Activated T-helper 9 cell treated with anti-CD3 and anti-CD28 coated beads, Interleukin-2, amount 50 U/mL, for 16 hours (primary cell): ENCODE results near the gene MLEC.
"Not testable (repeated sequence)": the region's sequence is repeated elsewhere in the genome, so short reads cannot be mapped to it uniquely, and the experiment has no call there.

Source experiments
- DNase-seq: peaks from one replicate; pipeline ENCODE4 v3.0.0-alpha.2; 2020; ENCODE audit warnings: low read depth

MLEC gene

DNA sequence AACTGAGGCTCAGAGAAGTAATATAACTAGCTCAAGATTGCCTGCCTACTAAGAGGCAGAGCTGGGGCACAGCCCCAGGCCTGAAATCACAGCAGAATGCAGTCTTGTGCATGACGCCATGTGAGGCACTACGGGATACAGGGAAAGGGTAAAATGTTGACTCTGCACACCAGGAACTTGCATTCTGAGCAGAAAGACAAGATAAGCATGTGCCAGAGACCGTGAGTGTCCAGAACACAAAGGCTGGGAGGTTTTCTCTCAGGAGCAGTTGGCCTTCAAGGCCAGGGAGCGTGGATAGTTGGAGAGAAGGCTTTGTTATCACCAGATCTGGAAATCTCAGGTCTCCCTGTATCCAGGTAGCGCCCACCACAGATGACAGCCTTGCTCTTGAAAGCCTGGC, 23.2 kb upstream of the MLEC start:
- DNase-seq, result no peak

DNA sequence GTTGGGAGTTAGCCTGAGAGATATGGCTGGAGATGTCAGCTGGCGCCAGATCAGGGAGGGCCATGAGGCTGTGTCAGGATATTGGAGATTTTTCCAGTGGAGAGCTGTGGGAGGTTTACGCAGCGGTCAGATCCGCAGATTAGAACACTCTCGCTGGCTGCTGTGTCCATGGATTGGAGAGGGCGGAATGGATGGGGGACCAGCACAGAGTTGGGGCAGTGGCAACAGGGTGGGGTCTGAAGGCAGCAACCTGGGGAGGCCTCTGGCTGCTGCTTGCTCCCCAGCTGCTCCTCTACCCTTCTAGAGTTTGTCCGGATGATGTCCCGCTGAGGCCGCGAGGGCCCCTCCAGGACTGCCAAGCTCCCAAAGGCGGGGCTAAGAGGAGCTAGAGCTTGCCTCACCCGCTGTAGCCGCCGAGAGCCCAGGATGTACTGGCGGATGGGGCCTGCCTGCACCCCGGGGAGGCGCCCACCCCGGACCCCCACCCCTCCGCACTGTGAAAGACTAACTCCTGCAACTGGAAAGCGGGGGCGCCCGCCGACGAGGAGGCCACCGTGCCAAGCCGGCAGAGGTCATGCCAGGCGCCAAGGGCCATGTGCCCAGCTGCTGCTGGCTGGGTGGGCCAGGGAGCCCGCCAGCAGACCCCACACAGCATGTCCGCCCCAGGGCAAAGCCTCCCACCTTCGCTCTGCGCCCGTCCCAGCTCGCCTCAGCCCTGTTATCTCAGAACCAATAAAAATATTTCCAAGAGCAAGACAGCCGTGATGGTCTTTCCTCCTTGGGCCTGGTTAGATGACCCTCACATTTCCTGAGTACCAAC, 20.2 kb upstream of the MLEC start:
- DNase-seq, result no peak

DNA sequence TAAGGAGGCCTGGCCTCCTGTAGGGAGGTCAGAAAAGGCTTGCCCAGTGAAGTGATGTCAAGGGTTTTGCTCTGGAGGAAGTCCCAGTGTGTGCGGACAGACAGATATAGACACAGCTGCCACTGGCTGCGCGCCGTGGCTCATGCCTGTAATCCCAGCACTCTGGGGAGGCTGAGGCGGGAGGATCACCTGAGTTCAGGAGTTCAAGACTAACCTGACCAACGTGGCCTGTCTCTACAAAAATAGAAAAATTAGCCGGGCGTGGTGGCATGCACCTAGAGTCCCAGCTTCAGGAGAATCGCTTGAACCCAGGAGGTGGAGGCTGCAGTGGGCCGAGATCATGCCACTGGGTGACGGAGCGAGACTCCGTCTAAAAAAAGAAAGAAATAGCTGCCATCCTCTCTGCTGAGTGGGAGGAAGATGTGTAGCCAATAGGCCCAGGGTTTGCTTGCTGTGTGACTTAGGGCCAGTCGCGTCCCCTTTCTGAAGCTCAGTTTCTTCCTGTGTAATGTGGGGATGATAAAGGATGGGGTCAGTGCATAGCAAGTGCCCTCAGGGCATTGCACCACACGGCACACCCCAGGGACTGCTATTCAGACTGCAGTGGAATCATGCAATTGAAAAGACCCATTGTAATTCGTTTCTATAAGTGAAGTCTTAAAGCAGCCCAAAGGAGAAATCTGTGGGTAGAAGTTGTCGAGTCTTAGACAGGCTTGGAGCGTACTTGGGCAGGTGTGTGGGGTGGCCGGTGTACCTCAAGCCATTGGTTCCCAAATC, 18.7 kb upstream of the MLEC start:
- DNase-seq, result no peak

DNA sequence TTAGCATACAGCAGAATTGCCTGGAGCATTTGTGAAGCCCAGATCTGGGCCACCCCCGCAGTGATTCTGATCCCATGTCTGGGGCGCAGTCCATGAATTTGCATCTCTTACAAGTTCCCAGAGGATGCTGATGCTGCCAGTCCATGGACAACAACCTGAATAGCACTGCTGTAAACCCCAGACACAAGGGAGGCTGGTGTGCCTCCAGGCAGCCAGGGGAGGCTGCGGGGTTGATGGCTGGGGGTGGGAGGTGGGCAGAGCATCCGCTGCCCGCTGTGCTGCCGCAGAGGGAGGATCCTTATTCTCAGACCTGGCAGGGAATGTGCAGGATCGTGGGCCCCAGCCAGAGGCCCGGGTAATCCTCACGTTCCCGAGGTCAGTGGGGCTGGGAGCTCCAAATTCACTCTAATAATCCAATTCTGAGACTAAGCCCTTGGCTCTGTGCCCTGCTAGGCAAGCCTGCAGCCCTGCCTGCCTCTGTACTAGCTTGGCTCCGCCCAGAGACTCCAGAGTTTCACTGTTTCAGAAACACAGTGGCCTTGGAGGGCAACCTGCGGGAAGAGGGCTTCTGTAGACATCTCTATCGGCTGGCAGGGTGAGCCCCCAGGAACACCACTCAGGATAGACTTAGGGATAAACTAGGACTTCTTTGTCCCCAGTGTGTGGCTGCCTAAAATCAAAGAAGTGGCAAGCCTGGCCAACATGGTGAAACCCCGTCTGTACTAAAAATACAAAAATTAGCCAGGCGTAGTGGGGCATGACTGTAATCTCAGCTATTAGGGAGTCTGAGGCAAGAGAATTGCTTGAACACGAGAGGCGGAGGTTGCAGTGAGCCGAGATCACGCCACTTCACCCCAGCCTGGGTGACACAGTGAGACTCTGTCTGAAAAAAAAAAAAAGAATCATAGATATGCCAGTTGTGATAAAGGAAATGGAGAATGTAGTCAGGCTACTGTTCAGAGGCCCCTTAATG, 17.8 kb upstream of the MLEC start:
- no peak for DNase-seq

DNA sequence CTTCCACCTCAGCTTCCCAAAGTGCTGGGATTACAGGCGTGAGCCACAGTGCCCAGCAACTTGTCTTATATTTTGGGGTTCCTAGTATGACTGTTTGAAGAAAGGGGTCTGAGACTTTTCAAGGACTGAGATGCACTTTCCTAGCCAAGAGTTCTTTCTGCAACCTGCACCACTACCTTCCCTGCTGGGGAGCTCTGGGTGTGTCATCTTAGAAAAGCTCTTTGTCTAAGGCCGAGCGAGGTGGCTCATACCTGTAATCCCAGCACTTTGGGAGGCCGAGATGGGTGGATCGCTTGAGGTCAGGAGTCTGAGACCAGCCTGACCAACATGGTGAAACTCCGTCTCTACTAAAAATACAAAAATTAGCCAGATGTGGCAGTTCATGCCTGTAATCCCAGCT, 16.7 kb upstream of the MLEC start:
- DNase-seq, result not testable (repeated sequence)

DNA sequence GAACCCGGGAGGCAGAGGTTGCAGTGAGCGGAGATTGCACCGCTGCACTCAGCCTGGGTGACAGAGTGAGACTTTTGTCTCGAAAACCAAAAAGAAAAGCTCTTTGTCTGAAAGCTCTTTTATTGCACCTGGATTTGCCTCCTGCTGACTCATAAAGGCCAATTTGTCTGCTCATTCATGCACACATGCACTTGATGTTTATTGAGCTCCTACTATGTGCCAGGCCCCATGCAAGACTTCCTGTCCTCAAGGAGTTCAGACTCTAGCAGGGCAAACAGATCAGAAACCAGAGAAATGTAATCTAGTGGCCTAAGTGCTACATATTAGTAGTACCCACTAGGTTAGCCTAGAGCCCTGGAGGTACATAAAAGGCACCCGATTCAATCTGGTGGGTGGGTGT, 16.3 kb upstream of the MLEC start:
- DNase-seq, result no peak

DNA sequence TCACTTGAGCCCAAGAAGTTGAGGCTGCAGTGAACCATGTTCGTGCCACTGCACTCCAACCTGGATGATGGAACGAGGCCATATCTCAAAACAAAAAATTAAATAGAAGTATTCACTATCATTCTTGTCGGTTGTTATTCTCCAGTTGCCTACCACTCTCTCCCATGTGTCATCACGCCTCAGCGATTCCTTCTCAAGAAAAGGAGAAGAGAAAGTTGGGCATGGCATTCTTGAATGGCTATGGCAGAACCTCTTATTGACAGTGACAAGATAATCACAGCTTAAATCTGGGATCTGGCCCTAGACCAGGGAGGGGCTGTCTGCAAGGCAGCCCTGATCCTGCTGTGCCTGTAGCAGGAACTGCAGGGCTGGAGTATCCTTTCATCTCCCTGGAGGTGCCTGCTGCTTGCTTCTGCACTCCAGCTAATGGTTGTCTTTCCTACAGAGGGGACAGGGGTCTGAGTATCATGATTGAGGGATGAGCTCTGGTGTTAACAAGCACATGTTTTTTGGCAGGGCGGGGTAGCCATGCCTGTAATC, 12.8 kb upstream of the MLEC start:
- DNase-seq, result no peak

DNA sequence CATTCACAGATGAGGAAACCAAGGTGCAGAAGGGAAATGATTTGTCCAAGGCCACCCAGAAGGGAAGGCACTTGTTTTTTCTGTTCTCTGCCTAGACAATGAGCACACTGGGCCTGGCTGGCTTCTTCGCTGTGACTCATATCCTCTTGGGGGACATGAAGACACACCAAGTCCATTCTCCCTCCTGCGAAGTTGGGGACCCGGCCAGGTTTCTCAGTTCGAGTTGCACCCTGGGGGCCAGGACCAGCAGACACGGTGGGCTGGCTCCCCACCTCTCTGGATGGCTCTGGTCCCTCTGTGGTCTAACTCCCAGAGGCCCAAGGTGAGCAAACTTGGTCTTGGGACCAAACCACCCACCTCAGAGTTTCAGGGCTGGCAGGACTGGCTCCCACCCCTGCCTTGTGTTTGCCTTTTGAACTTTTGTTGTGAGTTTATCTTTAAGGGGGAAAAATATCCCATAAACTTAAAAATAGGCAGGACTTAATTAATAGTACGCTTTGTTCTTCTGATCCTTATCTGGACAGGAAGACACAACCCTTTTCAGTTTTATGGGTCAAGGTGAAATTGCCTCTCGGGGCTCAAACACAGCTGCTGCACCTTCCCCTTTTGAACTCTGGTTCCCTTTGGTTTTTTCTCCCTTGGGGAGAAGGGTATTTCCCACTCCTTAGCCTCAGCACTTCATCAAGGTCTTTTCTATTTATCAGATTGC, 9.0 kb upstream of the MLEC start:
- no peak for DNase-seq

DNA sequence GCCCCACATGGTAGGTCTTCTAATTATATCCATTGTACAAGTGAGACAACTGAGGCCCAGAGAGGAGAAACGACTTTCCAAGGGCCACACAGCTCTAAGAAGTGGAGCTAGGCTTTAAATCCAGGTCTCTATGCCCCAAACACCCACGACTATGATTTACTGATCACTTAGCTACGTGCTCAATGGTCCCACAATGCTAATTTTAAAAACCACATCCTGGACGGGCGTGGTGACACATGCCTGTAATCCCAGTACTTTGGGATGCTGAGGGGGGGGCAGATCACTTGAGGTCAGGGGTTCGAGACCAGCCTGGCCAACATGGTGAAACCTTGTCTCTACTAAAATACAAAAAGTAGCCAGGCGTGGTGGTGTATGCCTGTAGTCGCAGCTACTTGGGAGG, 8.4 kb upstream of the MLEC start:
- no peak for DNase-seq

DNA sequence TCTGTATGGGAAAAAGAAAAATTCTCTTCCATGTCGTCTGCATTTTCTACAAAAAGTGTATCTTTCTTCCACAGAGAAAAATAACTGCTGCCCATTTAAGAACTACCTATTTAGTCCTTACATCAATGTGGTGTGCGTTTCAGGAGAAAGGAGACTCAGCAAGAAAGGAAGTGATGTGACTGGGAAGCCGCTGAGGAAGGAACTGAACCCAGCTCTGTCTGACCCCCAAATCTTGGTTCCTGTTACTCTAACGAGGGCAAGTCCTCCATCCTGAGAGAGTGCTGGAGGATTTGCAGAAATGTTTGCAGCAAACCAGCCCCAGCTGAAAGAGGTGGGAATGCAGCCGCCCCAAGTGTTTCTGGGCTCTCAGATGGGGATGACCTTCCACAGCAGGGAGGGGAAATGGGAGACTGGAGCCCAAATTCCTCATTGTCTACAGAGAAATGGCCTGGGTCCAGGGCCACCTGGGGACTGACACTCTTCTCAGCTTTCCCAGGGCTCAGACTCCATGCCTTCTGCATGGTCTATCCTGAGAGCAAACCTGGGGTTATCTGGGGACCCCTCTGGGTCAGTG, 6.7 kb upstream of the MLEC start:
- DNase-seq, result no peak

DNA sequence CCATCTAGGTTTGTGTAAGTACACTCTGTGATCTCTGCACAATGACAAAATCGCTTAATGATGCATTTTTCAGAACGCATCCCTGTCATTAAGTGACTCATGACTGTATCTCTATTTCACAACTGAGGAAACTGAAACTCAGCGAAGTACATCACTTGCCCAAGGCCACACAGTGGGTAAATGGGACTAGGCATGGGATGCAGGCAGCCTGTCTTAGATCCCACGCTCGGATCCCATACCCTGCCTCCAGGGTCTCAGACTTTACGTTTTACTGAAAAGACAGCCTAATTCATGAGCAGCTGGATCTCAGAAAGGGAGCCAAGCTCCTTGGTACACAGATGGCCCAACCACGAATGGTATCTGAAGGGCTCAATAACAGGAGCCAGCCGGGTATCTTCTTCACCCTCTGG, 2.4 kb upstream of the MLEC start:
- no peak for DNase-seq

DNA sequence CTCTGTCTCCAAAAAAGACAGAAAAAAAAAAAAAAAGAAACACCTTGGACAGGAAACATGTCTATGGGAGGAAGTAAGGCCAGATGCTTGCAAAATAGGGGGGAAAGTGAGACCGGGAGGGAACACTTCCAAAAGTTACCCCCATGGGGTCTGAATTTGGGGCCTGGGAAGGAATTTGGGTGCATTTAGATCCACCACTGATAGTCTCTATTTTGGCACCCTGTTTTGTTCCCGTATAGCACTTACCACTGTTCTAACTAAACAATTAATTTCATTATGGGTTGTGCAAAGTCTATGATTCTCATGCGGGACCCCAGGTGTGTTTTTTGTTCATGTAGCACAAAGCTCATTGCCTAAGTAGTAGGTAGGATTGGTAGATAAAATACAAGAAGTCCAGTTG, 1.4 kb upstream of the MLEC start:
- DNase-seq, result no peak

DNA sequence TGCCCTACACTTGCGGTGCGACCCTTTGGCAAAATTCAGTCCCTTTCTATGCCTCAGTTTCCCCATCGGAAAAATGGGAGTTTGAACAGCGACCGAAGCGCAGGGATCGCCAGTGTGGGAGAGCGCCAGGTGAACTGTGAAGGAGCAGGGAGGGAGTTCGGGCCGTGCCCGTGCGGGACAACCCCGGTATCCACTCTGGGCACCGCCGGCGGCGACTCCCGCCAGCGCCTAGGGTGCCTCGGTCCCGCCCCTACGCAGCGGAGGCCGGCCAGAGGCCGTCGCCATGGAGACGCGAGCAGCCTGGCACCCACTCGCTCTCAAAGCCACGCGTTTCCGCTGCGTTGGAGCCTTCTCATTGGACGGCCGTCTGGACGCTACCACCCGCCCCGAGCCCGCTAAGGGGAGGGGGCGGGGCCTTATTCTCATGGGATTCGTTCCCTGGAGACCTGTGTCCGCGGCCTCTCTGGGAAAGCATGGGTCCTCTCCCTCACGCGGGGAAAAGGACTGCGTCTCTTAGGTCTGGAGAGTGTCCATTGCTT, 729 bp upstream of the MLEC start:
- DNase-seq, result peak; percentile 95

DNA sequence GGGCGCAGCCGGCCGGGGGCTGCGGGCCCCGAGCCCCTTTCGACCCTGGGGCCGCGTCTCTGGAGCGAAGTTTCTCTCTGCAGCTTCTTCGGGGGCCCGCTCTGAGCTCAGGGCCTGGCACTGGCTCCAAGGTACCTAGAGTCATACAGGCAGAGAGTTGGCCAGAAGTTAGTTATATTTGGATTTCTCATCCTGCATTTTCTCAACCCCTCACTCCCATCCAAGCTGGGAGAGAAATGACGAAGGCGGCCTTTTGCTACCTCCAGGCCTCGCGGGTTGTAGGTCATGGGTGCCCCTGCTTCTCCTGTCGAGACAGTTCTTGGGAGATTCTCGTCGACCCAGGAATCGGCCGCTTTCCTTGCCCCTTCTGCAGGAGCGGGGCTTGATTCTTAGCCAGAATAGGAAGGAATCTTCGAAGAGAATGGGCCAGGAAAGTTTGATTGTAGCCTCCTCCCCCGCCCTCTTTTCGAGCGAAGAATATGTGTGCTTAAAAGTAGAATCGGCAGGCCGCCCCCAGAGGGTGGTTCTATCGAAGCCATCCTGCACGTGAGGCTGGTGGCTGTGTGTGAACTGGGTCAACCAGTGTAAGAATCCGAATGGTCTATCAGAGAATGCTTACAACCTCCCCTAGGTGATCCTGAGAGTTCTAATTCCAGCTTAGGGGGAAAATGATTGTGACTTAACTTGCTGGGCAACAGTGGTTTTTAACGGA, 785 bp downstream of the MLEC start:
- peak; percentile 32 for DNase-seq

DNA sequence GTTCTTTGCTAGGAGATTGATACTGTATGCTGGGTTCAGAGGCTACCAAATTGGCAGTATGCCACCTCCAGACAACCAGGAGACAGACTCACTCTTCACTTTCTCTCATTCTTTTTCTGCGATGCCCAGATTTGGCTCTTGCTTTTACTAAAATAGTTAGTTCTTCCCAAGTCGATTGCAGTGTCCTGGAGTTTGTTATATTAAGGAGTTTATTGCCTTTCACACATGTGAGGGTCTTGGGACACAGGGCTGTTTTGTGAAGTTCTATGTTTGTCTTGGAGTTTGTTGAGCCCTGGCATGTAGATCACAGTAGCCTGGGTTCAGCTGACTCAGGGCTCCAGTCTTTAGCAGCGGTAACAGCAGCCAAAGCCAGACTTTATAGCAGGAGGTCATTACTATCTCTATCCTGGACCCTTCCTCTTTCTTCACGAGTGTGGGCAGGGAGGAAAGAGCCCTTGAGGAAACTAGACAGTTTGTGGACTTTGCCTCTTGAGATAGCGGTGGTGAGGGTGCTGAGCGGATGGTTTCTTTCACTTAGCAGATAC, 1.6 kb downstream of the MLEC start:
- no peak for DNase-seq

DNA sequence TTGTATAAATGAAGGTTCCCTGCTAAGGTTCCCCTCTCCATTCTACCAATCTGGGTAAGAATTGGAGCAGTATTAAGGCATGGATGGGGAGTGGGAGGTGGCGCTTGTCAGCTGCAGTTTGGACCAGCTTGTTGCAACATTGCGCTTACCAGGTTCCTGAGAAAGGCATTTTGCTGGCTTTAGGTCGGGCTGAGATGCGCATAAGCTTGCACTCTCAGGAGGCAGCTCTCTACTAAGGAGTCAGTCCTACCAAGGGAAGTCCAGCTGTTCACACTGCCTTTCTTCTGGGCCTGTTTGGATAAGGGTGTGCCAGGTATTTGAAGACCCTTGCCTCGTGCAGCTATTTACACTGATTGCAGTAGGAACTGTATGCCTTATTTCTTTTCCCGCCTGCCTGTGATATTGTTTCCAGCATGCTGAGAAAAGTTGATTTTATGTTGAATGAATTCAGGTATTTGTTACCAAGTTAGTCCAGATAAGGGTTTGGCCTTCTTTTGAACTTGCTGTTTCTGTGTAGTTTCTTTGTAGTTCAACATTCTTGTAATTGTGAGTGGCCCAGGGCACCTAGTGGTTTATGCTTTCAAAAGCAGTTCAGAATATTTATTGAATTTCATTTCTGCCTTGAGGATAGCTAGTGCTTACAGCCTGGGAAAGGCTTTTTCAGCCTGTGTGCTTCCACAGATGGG, 2.6 kb downstream of the MLEC start:
- DNase-seq, result no peak

DNA sequence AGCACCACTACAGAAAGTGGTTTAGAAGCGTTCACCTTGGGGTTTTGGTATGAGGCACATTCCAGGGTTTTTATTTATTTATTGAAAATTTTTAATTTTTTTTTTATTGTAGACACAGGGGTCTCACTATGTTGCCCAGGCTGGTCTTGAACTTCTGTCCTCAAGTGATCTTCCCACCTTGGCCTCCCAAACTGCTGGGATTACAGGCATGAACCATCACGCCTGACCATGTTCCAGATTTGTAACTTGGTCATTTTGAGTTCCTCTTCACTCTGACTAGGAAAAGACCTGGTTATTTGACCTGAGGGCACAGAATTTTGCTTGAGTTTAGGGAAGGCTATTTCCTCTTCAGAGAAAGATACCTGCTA, 3.1 kb downstream of the MLEC start:
- DNase-seq, result no peak

DNA sequence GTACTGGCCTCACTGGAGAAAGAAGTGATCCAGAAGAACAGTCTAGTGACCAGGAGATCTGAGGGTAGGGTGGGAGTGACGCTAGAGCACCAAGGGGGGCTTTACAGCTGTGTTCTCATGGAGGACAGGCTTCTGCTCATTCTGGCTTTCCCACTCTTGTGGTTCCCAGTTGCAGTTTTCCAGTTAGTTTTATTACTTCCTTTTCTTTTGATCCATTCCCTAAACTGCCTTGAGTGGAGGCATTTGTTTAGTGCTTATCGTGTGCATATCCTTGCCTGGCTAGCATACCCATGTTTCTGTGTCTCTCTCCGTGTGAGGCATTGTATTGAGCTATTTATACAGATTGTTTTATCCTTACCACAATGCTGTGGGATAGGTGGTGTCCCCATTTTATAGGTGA, 4.0 kb downstream of the MLEC start:
- DNase-seq, result no peak

DNA sequence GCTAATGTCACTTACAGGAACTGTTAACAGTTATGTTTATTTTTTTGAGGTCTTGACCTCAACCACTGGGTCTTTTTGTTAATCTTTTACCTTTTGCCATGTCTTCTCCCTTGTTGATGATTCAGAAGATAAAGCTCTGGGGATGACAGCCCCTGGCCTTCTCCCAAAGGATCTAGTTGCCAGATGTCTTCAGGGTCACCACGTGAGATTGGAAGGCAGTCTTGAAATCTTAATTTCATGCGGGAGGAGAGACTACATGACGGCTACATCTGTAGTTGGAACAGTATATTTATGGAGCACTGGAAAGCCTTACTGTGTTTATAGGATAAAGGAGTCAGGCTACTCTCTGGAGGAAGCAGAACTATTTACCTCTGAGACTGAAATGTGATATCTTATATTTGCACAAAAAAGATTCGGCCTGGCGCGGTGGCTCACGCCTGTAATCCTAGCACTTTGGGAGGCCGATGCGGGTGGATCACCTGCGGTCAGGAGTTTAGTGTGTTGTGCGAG, 5.6 kb downstream of the MLEC start:
- DNase-seq, result no peak
